Mesodermal cell (in vitro differentiated cells): ENCODE results near the gene AKT2.

Experiments used
- H3K27ac ChIP-seq: 2 replicates; pipeline ENCODE4 v1.7.0; 2013; ENCODE audit warnings: mild to moderate bottlenecking, low read depth, low read length, moderate library complexity; ENCODE audit not compliant: severe bottlenecking
- H3K36me3 ChIP-seq: 2 replicates; pipeline ENCODE4 v1.7.1; 2013; ENCODE audit warnings: mild to moderate bottlenecking, low read length, moderate library complexity; ENCODE audit not compliant: control insufficient read depth, insufficient read depth
- H3K4me1 ChIP-seq: one replicate; pipeline ENCODE4 v1.7.1; 2013; ENCODE audit warnings: mild to moderate bottlenecking, low read length; ENCODE audit not compliant: insufficient read depth, control insufficient read depth, poor library complexity, severe bottlenecking
- H3K4me3 ChIP-seq: 2 replicates; pipeline ENCODE4 v1.7.0; 2013; ENCODE audit warnings: low read length, control low read depth, mild to moderate bottlenecking; ENCODE audit not compliant: insufficient read depth, poor library complexity, severe bottlenecking; ENCODE audit errors: extremely low read depth
- H3K9me3 ChIP-seq: 2 replicates; pipeline ENCODE4 v1.7.1; 2013; ENCODE audit warnings: mild to moderate bottlenecking, low read length, moderate library complexity; ENCODE audit not compliant: control insufficient read depth
- WGBS, 2 experiments: methylation state at CpG; one replicate each; pipeline ENCODE4 v1.1.5; 2013; ENCODE audit warnings: missing lambda C conversion rate in 2 of 2; ENCODE audit not compliant: insufficient coverage in 2 of 2; 5-methylcytosine and 5-hydroxymethylcytosine counted together

The AKT2 gene

GRCh38 chr19:40242480-40242879 is 42.7 kb downstream of the AKT2 start:
- no peaks in the 10 kb centered on the region for H3K9me3 ChIP-seq
- peaks cover 55% of the 10 kb centered on the region for H3K36me3 ChIP-seq
- no peak overlapping the region for H3K27ac ChIP-seq
- H3K4me3 ChIP-seq, result no peak overlapping the region
- no peaks in the 10 kb centered on the region for H3K4me1 ChIP-seq
- WGBS, 2 experiments, result 96 to 97% methylated on average over 11 to 12 of the region's 12 CpGs

GRCh38 chr19:40241809-40242384 is 43.2 kb downstream of the AKT2 start:
- H3K9me3 ChIP-seq, result no peaks in the 10 kb centered on the region
- 91 to 97% methylated on average over 14 to 21 of the region's 21 CpGs for WGBS, 2 experiments
- no peak overlapping the region for H3K27ac ChIP-seq
- H3K36me3 ChIP-seq, result peaks cover 58% of the 10 kb centered on the region
- no peaks in the 10 kb centered on the region for H3K4me1 ChIP-seq
- H3K4me3 ChIP-seq, result no peak overlapping the region

GRCh38 chr19:40241125-40241808 is 43.9 kb downstream of the AKT2 start:
- no peaks in the 10 kb centered on the region for H3K4me1 ChIP-seq
- WGBS, 2 experiments, result 94 to 100% methylated on average over 5 of the region's 12 CpGs
- no peak overlapping the region for H3K27ac ChIP-seq
- no peaks in the 10 kb centered on the region for H3K9me3 ChIP-seq
- H3K4me3 ChIP-seq, result no peak overlapping the region
- peaks cover 65% of the 10 kb centered on the region for H3K36me3 ChIP-seq

- no peaks in the 10 kb centered on the region for H3K4me1 ChIP-seq
- no peaks in the 10 kb centered on the region for H3K9me3 ChIP-seq
- 93 to 97% methylated on average over 6 of the region's 6 CpGs for WGBS, 2 experiments
- no peak overlapping the region for H3K4me3 ChIP-seq
- H3K36me3 ChIP-seq, result peaks cover 73% of the 10 kb centered on the region
- no peak overlapping the region for H3K27ac ChIP-seq
These were observed 44.8 kb downstream of the AKT2 start for GRCh38 chr19:40240332-40240731.

- peaks cover 76% of the 10 kb centered on the region for H3K36me3 ChIP-seq
These were observed 45.5 kb downstream of the AKT2 start for GRCh38 chr19:40239415-40240226.

GRCh38 chr19:40238775-40239174 is 46.4 kb downstream of the AKT2 start:
- H3K27ac ChIP-seq, result no peak overlapping the region
- no peak overlapping the region for H3K4me3 ChIP-seq
- 100% methylated on average over 1 to 3 of the region's 9 CpGs for WGBS, 2 experiments
- peaks cover 74% of the 10 kb centered on the region for H3K36me3 ChIP-seq
- no peaks in the 10 kb centered on the region for H3K4me1 ChIP-seq
- H3K9me3 ChIP-seq, result no peaks in the 10 kb centered on the region

More at GRCh38 chr19:40239415-40240226, 45.5 kb downstream of the AKT2 start:
- H3K27ac ChIP-seq, result no peak overlapping the region
- 96 to 98% methylated on average over 10 to 12 of the region's 12 CpGs for WGBS, 2 experiments
- H3K4me3 ChIP-seq, result no peak overlapping the region
- no peaks in the 10 kb centered on the region for H3K4me1 ChIP-seq
- H3K9me3 ChIP-seq, result no peaks in the 10 kb centered on the region

GRCh38 chr19:40237791-40238190 is 47.4 kb downstream of the AKT2 start:
- no peak overlapping the region for H3K27ac ChIP-seq
- WGBS, 2 experiments, result 81 to 99% methylated on average over 2 to 10 of the region's 14 CpGs
- H3K4me3 ChIP-seq, result no peak overlapping the region
- peaks cover 82% of the 10 kb centered on the region for H3K36me3 ChIP-seq
- H3K4me1 ChIP-seq, result peaks cover 3% of the 10 kb centered on the region
- no peaks in the 10 kb centered on the region for H3K9me3 ChIP-seq

GRCh38 chr19:40236366-40236765 is 48.8 kb downstream of the AKT2 start:
- H3K9me3 ChIP-seq, result no peaks in the 10 kb centered on the region
- H3K36me3 ChIP-seq, result peaks cover 70% of the 10 kb centered on the region
- H3K4me1 ChIP-seq, result peaks cover 18% of the 10 kb centered on the region
- no peak overlapping the region for H3K27ac ChIP-seq
- WGBS, 2 experiments, result 94 to 97% methylated on average over 4 of the region's 6 CpGs
- H3K4me3 ChIP-seq, result no peak overlapping the region

GRCh38 chr19:40236026-40236355 is 49.2 kb downstream of the AKT2 start:
- Histone ChIP-seq H3K36me3 (peaks cover 67% of the 10 kb centered on the region), H3K4me1 (peaks cover 21% of the 10 kb centered on the region), H3K9me3 (no peaks in the 10 kb centered on the region), H3K4me3 (no peak overlapping the region), H3K27ac (no peak overlapping the region)
- WGBS, 2 experiments, result 89 to 96% methylated on average over 5 to 7 of the region's 9 CpGs

- 89 to 93% methylated on average over 18 to 30 of the region's 30 CpGs for WGBS, 2 experiments
- no peak overlapping the region for H3K4me3 ChIP-seq
- H3K4me1 ChIP-seq, result peaks cover 25% of the 10 kb centered on the region
- peaks cover 61% of the 10 kb centered on the region for H3K36me3 ChIP-seq
- no peaks in the 10 kb centered on the region for H3K9me3 ChIP-seq
- no peak overlapping the region for H3K27ac ChIP-seq
These were observed 49.7 kb downstream of the AKT2 start for GRCh38 chr19:40235238-40236025.
